Calu3 (cell line): Measurements from ENCODE around the gene DNAJC4. TPM values are rescaled to one million over a fixed set of nuclear protein-coding genes. Genes with fewer than 3 reads are reported as not detected.

ENCODE experiments used
- BruUV-seq: library from RNA; stranded (reverse); fragments of 400-500 nt; replicated peaks from 2 replicates; lab custom pipeline; 2021; lab: Mats Ljungman, UMichigan
- CTCF ChIA-PET: fragments of 300-600 bp; sonication (Branson Sonifier 250); formaldehyde crosslinking; loops from one replicate; lab custom pipeline; 2022; ENCODE audit warnings: antibody characterized with exemption; lab: Charles Lee
- DNase-seq: peaks from one replicate; pipeline ENCODE4 v3.0.0; 2022
- H3K27ac Mint-ChIP-seq: one replicate; pipeline ENCODE4 v1.8.0; 2022; ENCODE audit warnings: mixed read lengths; ENCODE audit not compliant: unreplicated experiment
- H3K27me3 Mint-ChIP-seq: one replicate; pipeline ENCODE4 v1.8.0; 2022; ENCODE audit warnings: mixed read lengths; ENCODE audit not compliant: unreplicated experiment
- H3K36me3 Mint-ChIP-seq: one replicate; pipeline ENCODE4 v1.8.0; 2022; ENCODE audit warnings: mild to moderate bottlenecking, moderate library complexity, mixed read lengths; ENCODE audit not compliant: insufficient read depth, unreplicated experiment
- H3K4me1 Mint-ChIP-seq: one replicate; pipeline ENCODE4 v1.8.0; 2022; ENCODE audit warnings: mild to moderate bottlenecking, low read depth, mixed read lengths; ENCODE audit not compliant: unreplicated experiment
- H3K4me3 Mint-ChIP-seq: one replicate; pipeline ENCODE4 v1.8.0; 2022; ENCODE audit warnings: mild to moderate bottlenecking, low read depth, moderate library complexity, mixed read lengths; ENCODE audit not compliant: unreplicated experiment
- H3K9me3 Mint-ChIP-seq: one replicate; pipeline ENCODE4 v1.8.0; 2022; ENCODE audit warnings: low read depth, mixed read lengths; ENCODE audit not compliant: unreplicated experiment
- intact Hi-C: fragments of 100-400 bp; cut with micrococcal nuclease; formaldehyde crosslinking; loops from one replicate; pipeline ENCODE4 v1.10.0; 2022; ENCODE audit not compliant: unreplicated experiment
- total RNA-seq: library from RNA; stranded (reverse); gene quantifications from 2 replicates; pipeline ENCODE4 v1.2.3, GENCODE V29; 2022
- TF ChIP-seq, protein P1 (sequence below): fragments of 200-600 bp; IDR thresholded peaks from one replicate; pipeline ENCODE4 v1.8.0; 2022; ENCODE audit warnings: antibody characterized with exemption; ENCODE audit not compliant: unreplicated experiment

Gene DNAJC4
- total RNA-seq, 1 experiment from 2014 or later: 26.6 TPM

DNA sequence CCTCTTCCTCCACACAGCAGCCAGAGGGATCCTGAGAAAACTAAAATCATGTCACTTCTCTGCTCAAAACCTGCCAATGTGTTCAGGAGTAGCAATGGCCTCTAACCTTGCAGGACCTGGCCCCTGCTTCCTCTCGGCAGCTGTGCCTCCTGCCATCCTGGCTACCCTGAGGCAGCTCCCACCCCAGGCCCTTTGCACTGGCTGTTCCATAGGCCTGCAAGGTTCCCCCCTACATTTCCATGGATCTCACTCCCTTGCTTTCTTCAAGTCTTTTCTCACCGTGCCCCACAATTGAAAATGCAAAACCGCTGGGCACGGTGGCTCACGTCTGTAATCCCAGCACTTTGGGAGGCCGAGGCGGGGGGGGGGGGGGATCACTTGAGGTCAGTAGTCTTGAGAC, 46.5 kb upstream of the DNAJC4 start:
- H3K4me3 Mint-ChIP-seq: no peak overlapping the region
- TF ChIP-seq, protein P1, sequence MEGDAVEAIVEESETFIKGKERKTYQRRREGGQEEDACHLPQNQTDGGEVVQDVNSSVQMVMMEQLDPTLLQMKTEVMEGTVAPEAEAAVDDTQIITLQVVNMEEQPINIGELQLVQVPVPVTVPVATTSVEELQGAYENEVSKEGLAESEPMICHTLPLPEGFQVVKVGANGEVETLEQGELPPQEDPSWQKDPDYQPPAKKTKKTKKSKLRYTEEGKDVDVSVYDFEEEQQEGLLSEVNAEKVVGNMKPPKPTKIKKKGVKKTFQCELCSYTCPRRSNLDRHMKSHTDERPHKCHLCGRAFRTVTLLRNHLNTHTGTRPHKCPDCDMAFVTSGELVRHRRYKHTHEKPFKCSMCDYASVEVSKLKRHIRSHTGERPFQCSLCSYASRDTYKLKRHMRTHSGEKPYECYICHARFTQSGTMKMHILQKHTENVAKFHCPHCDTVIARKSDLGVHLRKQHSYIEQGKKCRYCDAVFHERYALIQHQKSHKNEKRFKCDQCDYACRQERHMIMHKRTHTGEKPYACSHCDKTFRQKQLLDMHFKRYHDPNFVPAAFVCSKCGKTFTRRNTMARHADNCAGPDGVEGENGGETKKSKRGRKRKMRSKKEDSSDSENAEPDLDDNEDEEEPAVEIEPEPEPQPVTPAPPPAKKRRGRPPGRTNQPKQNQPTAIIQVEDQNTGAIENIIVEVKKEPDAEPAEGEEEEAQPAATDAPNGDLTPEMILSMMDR: no peak
- no peak for DNase-seq
- no peaks in the 10 kb centered on the region for H3K9me3 Mint-ChIP-seq
- H3K36me3 Mint-ChIP-seq: peaks cover 19% of the 10 kb centered on the region
- no peaks in the 10 kb centered on the region for H3K27me3 Mint-ChIP-seq
- BruUV-seq: no TSS peak
- intact Hi-C loops: loop anchor here (2.0 kb wide), 1 partner anchor 53 kb away; no protein-coding TSS in a partner anchor
- CTCF ChIA-PET: no interaction called here
- H3K4me1 Mint-ChIP-seq: peaks cover 24% of the 10 kb centered on the region
- H3K27ac Mint-ChIP-seq: no peak overlapping the region

DNA sequence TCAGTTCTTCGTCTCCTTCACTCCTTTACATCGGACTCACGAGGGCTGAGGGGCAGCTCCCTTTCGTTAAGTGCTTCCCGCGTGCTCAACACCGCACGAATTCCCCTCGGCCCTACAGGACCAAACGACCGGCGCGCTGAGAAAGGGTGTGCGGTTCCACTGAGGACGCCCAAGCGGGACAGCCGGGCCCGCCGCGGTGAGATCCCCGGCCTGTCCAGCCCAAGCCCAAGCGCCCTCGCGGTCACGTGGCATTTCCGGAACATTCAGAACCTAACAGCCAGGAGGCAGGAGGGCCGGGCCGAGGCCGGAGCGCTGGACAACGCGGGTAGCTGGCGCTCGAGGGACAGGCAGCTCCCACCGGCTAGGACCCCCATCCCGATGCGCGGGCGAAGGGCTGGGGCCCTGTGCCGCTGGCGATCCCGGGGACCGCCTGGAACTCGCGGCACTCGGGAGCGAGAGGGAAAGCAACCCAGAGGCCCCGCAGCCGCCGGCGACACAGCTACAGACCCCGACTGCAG, 45.1 kb upstream of the DNAJC4 start:
- TF ChIP-seq, protein P1: no peak
- CTCF ChIA-PET: interaction anchor here (0.5 to 1.4 kb wide), 9 partner anchors 19 to 754 kb away, joined by 3 to 12 read pairs (median 4); partner anchors contain the start of genes PRDX5 and TRMT112
- DNase-seq: peak; percentile 74
- BruUV-seq: TSS peak; percentile 67
- no peaks in the 10 kb centered on the region for H3K9me3 Mint-ChIP-seq
- peaks cover 26% of the 10 kb centered on the region for H3K36me3 Mint-ChIP-seq
- no peak overlapping the region for H3K27ac Mint-ChIP-seq
- no peaks in the 10 kb centered on the region for H3K27me3 Mint-ChIP-seq
- H3K4me1 Mint-ChIP-seq: peaks cover 31% of the 10 kb centered on the region
- H3K4me3 Mint-ChIP-seq: no peak overlapping the region
- intact Hi-C loops: loop anchor here (2.0 kb wide), 1 partner anchor 52 kb away; no protein-coding TSS in a partner anchor

DNA sequence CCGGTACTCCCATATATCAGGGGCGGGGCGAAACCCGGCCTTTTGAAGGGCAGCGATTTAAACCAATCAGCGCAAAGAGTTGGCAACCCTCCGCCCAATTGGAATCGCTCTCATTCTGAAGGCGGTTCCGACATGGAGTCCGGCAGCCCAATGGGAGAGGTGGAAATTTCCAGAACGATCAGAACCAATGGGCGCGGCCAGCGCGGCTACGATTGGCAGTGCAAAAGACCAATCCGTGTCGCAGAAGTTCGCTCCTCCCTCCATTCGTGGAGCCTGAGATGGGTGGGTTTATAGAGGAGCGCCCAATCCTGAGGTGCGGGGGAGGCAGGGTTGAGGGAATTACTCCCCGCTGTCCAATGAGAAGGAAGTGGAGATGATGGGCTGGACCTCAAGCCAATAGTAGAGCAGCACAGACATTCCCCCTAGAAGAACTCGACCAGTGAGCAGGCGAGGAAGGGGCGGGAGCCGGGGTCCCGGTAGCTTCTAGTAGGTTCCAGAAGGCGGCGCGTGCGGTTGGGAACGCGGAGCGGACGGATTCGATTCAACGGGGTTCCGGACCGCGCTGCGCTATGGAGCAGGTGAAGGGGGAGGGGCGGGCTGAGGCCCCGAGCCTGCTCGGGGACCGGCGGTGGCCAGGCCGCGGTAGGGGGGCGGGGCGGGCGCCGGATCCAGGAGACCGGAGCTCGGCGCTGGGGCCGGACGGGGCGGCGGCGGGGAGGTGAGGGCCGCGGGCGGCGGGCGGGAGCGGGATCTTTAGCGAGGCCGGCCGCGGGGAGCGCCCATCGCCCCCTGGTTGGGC, 44.5 kb upstream of the DNAJC4 start, which contains the start of gene STIP1:
TSS of gene STIP1 (plus strand) at position 479 of the 799 bp plus-strand sequence. CDS start at position 570, 91 bp downstream.
- CTCF ChIA-PET: interaction anchor here (0.5 to 1.4 kb wide), 10 partner anchors 19 to 1330 kb away, joined by 3 to 12 read pairs (median 4); partner anchors contain the start of genes PRDX5 and TRMT112
- TF ChIP-seq, protein P1: no peak
- no peak within 1 kb of the TSS for H3K27ac Mint-ChIP-seq

DNA sequence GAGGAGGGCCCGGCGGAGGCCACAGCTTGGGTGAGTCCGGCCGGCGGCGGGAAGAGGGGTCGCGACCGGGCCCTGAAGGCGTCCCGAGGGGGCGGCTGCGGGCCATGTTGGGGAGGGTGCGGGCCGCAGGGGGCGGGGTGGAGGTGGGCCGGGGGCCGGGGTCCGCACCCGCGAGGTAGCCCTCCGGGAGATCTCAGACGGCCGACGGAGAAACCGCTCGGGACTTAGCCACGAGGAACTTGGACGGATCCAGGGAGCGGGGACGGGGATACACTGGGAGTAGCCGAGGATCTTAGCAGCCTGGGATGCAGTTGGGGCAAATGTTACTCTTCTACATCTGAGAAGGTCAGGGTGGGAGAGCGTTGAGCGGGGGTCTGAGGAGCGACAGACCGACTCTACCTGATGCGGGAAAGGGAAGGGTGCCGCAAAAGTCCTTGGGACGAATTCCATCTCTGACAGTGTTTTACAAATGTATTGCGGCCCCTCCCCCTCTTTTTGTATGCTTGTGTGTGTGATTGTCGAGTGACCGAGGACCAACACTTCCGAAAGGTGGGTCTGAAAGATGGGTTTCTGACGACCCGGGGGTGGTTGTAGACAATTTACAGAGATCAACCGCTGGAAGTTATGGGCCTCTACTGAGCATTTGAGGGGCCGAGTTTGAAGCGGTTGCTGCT, 43.7 kb upstream of the DNAJC4 start:
- Mint-ChIP-seq H3K9me3 (no peaks in the 10 kb centered on the region), H3K36me3 (peaks cover 33% of the 10 kb centered on the region), H3K4me3 (no peak overlapping the region), H3K4me1 (peaks cover 20% of the 10 kb centered on the region), H3K27ac (no peak overlapping the region), H3K27me3 (no peaks in the 10 kb centered on the region)
- TF ChIP-seq, protein P1: no peak
- BruUV-seq: no TSS peak
- no peak for DNase-seq
- intact Hi-C loops: no loop called here
- CTCF ChIA-PET: interaction anchor here (0.6 to 1.2 kb wide), 3 partner anchors 33 to 169 kb away, joined by 3 to 12 read pairs (median 4); no protein-coding TSS in a partner anchor

More for the DNA sequence above, 44.5 kb upstream of the DNAJC4 start, which contains the start of gene STIP1:
- Mint-ChIP-seq H3K27me3 (no peaks in the 10 kb centered on the region), H3K36me3 (peaks cover 31% of the 10 kb centered on the region), H3K4me1 (peaks cover 28% of the 10 kb centered on the region), H3K4me3 (no peak within 1 kb of the TSS), H3K9me3 (no peaks in the 10 kb centered on the region)
- peak; percentile 97 for DNase-seq
- BruUV-seq: no TSS peak
- intact Hi-C loops: loop anchor here (2.0 kb wide), 1 partner anchor 51 kb away; no protein-coding TSS in a partner anchor
